HG02970 (cell line): ENCODE data around the gene SPSB3.

Experiments
- ATAC-seq: cut with Tn5 transposase; IDR thresholded peaks from one replicate; pipeline ENCODE4 v1.9.1; 2021; ENCODE audit warnings: mild to moderate bottlenecking, moderate library complexity, moderate number of reproducible peaks; ENCODE audit not compliant: unreplicated experiment, low FRiP score

The SPSB3 gene

GRCh38 chr16:1782408-1783264 is at the start of gene SPSB3, which contains the start of gene NUBP2:
Gene SPSB3 (minus strand): TSS chr16:1782571. CDS start chr16:1781483, 1,088 bp downstream.
Gene NUBP2 (plus strand): TSS chr16:1782960. CDS start chr16:1783021, 61 bp downstream.
- peak; percentile 83 for ATAC-seq

- ATAC-seq: no peak
Observed at GRCh38 chr16:1831186-1832075, 49.1 kb upstream of the SPSB3 start.

GRCh38 chr16:1830213-1830612 is 47.8 kb upstream of the SPSB3 start:
- no peak for ATAC-seq

GRCh38 chr16:1828645-1829410 is 46.5 kb upstream of the SPSB3 start:
- no peak for ATAC-seq

GRCh38 chr16:1826691-1827573 is 44.6 kb upstream of the SPSB3 start, which contains the start of the genes FAHD1 and HAGH:
Gene FAHD1 (plus strand): TSS chr16:1827206. CDS start chr16:1827239, 33 bp downstream.
Gene HAGH (minus strand): TSS chr16:1826825. CDS start chr16:1826787, 38 bp downstream.
- peak; percentile 84 for ATAC-seq

- ATAC-seq: peak; percentile 66
Observed at GRCh38 chr16:1825864-1826690, 43.7 kb upstream of the SPSB3 start.

- ATAC-seq: no peak
Observed at GRCh38 chr16:1825381-1825863, 43.1 kb upstream of the SPSB3 start.

GRCh38 chr16:1823821-1824220 is 41.5 kb upstream of the SPSB3 start:
- ATAC-seq: no peak

GRCh38 chr16:1822801-1823200 is 40.4 kb upstream of the SPSB3 start:
- no peak for ATAC-seq

- no peak for ATAC-seq
Observed at GRCh38 chr16:1821861-1822611, 39.7 kb upstream of the SPSB3 start.

GRCh38 chr16:1820946-1821290 is 38.5 kb upstream of the SPSB3 start:
- ATAC-seq: no peak

GRCh38 chr16:1820096-1820945 is 38.0 kb upstream of the SPSB3 start:
- no peak for ATAC-seq

- no peak for ATAC-seq
Observed at GRCh38 chr16:1819611-1820010, 37.2 kb upstream of the SPSB3 start.

GRCh38 chr16:1818873-1819525 is 36.6 kb upstream of the SPSB3 start:
- ATAC-seq: no peak

- ATAC-seq: no peak
Observed at GRCh38 chr16:1818204-1818872, 36.0 kb upstream of the SPSB3 start.

- no peak for ATAC-seq
Observed at GRCh38 chr16:1817716-1818115, 35.3 kb upstream of the SPSB3 start.
